Heart left ventricle (tissue), 13 donors: Measurements from ENCODE around the gene SLC25A13.

ENCODE experiments used
- POLR2A ChIP-seq, 2 donors: fragments of 450-650 bp; IDR thresholded peaks; one replicate each; pipeline ENCODE4 v1.6.1; 2017; ENCODE audit warnings: antibody characterized with exemption in 2 of 2, mild to moderate bottlenecking in 2 of 2, moderate library complexity in 2 of 2
- TF ChIP-seq, protein P1 (sequence below), 12 donors: fragments of 200-600 bp; sonication (generic) in 4 of 12; IDR thresholded peaks; one replicate each; pipeline versions ENCODE4 v1.5.0 to v1.8.0; 2018 to 2022; ENCODE audit warnings: antibody characterized with exemption in 12 of 12, mild to moderate bottlenecking in 5 of 12
- donor health status: ischemic (EF 13 %, LVEDD 7.1; RV severe dilation, severe dysfunction).
- donor health status: DM: no; HTN: yes; CAD: no.
- donor health status: DM: no; HTN: no; CAD: no.
- donor health status: ischemic (EF 25% LVEDD 6.9; RV normal size, moderate dysfunction).
- donor health status: ischemic (EF 25% LVEDD 5.7; RV mildly dilated, moderate dysfunction).
- donor health status: ischemic (EF 35%, LVEDD 5.7; RV mildly dilated, moderate dysfunction).
- donor health status: nonischemic (EF 11% LVEDD 7.7; RV severe dilation, severe dysfunction).
- donor health status: DM: yes; HTN: yes; CAD: no.
- donor health status: PGD.
- donor health status: ischemic (EF 29% LVEDD 5.4; RV normal size, mild dysfunction).
- donor health status: nonischemic (EF 23%, LVEDD 6.1; RV moderate dilation, normal function).

DNA sequence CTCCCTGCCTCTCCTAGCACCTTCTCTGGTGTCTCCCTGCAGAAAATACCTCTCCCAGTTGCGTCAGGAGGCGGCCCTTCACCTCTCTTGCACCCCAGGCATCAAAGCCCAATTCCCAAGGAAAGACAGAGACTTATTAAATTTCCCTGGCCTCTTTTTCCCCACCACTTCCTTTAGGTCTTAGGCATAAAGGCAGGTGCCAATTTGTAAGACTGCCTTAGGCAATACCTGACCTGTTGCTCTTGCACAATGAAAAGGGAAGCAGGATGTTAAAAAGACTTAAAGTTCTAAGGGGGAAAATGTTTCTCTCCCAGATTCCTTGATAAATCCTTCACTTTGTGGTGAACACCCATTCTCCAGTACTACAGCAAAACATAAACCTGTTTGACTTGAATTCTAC lies 186.7 kb downstream of the SLC25A13 start:
- TF ChIP-seq, protein P1, sequence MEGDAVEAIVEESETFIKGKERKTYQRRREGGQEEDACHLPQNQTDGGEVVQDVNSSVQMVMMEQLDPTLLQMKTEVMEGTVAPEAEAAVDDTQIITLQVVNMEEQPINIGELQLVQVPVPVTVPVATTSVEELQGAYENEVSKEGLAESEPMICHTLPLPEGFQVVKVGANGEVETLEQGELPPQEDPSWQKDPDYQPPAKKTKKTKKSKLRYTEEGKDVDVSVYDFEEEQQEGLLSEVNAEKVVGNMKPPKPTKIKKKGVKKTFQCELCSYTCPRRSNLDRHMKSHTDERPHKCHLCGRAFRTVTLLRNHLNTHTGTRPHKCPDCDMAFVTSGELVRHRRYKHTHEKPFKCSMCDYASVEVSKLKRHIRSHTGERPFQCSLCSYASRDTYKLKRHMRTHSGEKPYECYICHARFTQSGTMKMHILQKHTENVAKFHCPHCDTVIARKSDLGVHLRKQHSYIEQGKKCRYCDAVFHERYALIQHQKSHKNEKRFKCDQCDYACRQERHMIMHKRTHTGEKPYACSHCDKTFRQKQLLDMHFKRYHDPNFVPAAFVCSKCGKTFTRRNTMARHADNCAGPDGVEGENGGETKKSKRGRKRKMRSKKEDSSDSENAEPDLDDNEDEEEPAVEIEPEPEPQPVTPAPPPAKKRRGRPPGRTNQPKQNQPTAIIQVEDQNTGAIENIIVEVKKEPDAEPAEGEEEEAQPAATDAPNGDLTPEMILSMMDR (IDR thresholded peaks at IDR 0.05), result no peak
- no peak for TF ChIP-seq POLR2A (IDR thresholded peaks at IDR 0.05)
